Measurements from ENCODE around the gene NLRC3.

DNA sequence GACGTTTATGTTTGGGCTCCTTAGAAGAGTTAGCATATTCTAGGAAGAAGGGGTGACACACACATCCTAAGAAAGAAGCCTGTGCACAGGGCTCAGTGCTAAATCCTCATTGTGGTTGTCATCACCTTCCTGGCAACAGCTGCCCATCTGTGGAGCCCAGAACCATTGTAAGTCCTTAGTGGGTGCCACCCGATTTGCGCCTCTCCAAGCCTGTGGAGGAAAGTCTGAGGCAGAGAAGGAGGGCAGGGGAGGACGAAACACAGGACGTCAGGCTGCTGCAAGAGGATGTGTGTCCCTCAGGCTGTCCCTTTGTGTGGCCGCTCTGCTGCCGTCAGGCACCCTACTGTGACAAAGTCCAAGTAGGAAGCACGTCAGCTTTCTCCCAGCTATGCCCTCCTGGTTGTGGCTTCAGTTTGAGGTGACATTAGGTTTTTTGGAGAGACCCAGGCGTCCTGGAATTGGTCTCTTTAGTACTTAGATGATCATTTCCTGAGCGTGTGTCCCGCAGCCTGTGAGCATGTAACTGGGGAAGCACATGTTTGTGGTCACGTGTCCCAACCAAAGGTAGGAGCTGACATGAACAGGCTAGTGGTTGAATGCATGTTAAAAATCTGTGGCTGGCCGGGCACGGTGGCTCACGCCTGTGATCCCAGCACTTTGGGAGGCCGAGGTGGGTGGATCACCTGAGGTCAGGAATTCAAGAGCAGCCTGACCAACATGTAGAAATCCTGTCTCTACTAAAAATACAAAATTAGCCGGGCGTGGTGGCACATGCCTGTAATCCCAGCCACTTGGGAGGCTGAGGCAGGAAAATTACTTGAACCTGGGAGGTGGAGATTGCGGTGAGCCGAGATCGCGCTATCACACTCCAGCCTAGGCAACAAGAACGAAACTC is 65.7 kb downstream of the NLRC3 start:
- TF ChIP-seq, protein P1, sequence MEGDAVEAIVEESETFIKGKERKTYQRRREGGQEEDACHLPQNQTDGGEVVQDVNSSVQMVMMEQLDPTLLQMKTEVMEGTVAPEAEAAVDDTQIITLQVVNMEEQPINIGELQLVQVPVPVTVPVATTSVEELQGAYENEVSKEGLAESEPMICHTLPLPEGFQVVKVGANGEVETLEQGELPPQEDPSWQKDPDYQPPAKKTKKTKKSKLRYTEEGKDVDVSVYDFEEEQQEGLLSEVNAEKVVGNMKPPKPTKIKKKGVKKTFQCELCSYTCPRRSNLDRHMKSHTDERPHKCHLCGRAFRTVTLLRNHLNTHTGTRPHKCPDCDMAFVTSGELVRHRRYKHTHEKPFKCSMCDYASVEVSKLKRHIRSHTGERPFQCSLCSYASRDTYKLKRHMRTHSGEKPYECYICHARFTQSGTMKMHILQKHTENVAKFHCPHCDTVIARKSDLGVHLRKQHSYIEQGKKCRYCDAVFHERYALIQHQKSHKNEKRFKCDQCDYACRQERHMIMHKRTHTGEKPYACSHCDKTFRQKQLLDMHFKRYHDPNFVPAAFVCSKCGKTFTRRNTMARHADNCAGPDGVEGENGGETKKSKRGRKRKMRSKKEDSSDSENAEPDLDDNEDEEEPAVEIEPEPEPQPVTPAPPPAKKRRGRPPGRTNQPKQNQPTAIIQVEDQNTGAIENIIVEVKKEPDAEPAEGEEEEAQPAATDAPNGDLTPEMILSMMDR (IDR thresholded peaks at IDR 0.05) = no peak
- TF ChIP-seq POLR2A (IDR thresholded peaks at IDR 0.05) = no peak
